ENCODE data around the gene PALB2. TPM values are rescaled to one million over a fixed set of nuclear protein-coding genes. Genes with fewer than 3 reads are reported as not detected.

PALB2 gene
- total RNA-seq, 2 experiments from 2014 or later = 22.9 to 24.0 TPM

DNA sequence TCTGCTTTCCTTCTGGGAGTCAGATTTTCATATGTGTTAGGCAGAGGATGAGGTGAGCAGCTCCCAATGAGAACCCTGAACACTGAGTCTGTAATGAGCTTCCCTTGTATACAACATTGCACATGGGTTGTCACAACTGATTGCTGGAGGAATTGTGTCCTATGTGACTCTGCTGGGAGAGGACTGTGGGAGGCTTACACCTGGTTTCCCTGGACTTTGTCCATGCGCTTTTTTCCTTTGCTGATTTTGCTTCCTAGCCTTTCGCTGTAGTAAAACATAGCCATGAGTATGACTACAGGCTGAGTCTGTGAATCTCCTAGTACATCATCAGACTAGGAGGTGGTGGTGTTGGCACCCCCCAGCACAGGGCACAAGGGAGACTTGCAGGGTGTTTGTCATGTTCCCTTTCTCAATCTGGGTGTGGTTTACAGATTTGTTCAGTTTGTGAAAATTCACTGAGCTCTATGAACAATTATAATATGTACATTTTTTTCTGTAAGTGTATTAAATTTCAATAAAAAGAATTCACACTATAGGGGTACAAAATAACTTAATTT is 35.9 kb upstream of the PALB2 start:
- intact Hi-C loops (cut with micrococcal nuclease) = no loop called here

DNA sequence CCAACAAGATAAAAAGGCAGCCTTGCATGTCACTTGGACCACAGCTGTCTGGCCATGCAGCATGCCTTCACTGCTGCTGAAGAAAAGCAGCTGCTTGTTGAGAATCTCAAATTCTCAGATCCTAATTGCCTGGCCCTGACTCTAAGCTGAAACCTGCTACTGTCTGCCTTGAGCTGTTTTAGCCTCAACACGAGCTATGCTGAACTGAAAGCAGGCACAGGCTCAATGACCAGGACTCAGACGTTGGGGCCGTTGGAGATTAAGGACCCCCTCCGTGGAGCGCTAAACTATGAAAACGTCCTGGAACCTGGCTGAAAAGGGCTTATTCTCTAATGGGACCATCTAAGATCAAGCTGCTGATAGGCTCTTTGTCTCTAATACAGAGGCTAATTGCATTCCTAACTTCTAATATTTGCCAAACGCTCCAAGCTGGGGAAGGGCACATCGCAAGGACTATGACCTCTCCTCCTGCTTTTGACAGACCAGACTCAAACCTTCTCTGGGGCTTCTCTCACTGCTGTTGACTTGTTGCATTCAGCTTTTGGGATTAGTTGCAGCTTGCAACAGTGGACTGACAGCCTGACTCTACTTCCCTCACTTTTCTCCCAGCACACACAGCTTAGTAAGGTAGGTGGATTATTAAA is 33.0 kb upstream of the PALB2 start:
- peaks cover 20% of the 10 kb centered on the region for H3K4me1 Mint-ChIP-seq (ENCODE audit: low read depth)
- TF ChIP-seq CTCF (IDR thresholded peaks at IDR 0.05) = no peak
- H3K27me3 Mint-ChIP-seq = no peaks in the 10 kb centered on the region
- no peak overlapping the region for H3K4me3 Mint-ChIP-seq
- intact Hi-C loops (cut with micrococcal nuclease) = no loop called here
- no peak for DNase-seq
- ATAC-seq = no peak
- ChIA-PET CTCF (no interaction called here), POLR2A (no interaction called here)
- no peaks in the 10 kb centered on the region for H3K9me3 Mint-ChIP-seq
- peaks cover 29% of the 10 kb centered on the region for H3K36me3 Mint-ChIP-seq (ENCODE audit: low read depth)
- H3K27ac Mint-ChIP-seq = no peak overlapping the region

More for the DNA sequence above, 35.9 kb upstream of the PALB2 start:
- ATAC-seq = no peak
- peaks cover 12% of the 10 kb centered on the region for H3K4me1 Mint-ChIP-seq (ENCODE audit: low read depth)
- TF ChIP-seq CTCF (IDR thresholded peaks at IDR 0.05) = no peak
- ChIA-PET CTCF (interaction anchor here (1.4 to 1.7 kb wide), 3 partner anchors 33 to 81 kb away, joined by 4 to 5 read pairs (median 5); partner anchors contain the start of gene NDUFAB1), POLR2A (interaction anchor here (0.9 to 3.7 kb wide), 3 partner anchors 7 to 119 kb away, joined by 3 to 19 read pairs (median 4); no protein-coding TSS in a partner anchor)
- peaks cover 35% of the 10 kb centered on the region for H3K36me3 Mint-ChIP-seq (ENCODE audit: low read depth)
- H3K27me3 Mint-ChIP-seq = no peaks in the 10 kb centered on the region
- no peak overlapping the region for H3K4me3 Mint-ChIP-seq
- DNase-seq = no peak
- no peak overlapping the region for H3K27ac Mint-ChIP-seq
- no peaks in the 10 kb centered on the region for H3K9me3 Mint-ChIP-seq

DNA sequence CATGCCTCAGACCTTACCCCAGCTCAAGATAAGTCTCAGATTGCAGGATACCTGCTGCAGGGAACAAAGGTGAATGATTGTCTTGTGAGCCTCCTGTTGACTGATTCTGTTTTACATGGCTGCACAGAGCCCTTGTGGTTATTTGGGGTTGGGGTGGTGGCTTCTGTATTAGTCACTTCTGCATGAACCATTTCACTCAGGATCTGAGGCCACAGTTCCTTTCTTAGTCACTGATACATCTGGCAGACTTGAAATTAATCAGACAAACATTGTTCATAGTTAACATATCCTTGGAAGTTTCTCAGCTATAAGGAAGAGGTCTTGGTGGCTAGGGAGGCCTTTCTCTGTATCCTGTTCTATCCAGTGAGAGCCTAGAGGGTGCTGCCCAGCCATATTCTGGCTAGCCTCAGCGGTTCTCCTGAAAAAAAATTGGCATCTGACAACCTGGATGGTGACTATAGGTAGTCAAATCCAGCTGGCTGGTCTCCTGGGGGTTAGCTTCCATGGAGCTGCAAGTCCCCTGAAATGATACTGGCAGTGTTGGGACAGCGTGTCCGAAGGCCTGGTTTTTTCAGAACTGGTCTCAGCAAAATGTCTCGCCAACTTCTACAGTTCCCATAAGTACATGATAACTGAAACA is 29.1 kb upstream of the PALB2 start:
- ATAC-seq (peak; percentile 98), DNase-seq (peak; percentile 83)
- H3K4me1 Mint-ChIP-seq (ENCODE audit: low read depth) = peaks cover 19% of the 10 kb centered on the region
- H3K4me3 Mint-ChIP-seq = no peak overlapping the region
- ChIA-PET POLR2A (interaction anchor here (0.6 to 3.2 kb wide), 3 partner anchors 8 to 710 kb away, joined by 3 to 19 read pairs (median 3); partner anchors contain the start of gene PLK1), CTCF (interaction anchor here (0.7 to 1.2 kb wide), 3 partner anchors 10 to 133 kb away, joined by 3 read pairs; partner anchors contain the start of gene PALB2)
- no peak overlapping the region for H3K27ac Mint-ChIP-seq
- no peaks in the 10 kb centered on the region for H3K27me3 Mint-ChIP-seq
- TF ChIP-seq CTCF (IDR thresholded peaks at IDR 0.05) = no peak
- no peaks in the 10 kb centered on the region for H3K9me3 Mint-ChIP-seq
- intact Hi-C loops (cut with micrococcal nuclease) = no loop called here
- H3K36me3 Mint-ChIP-seq (ENCODE audit: low read depth) = peaks cover 50% of the 10 kb centered on the region

GRCh38 chr16:23668873-23669272 is 27.8 kb upstream of the PALB2 start:
- H3K27me3 Mint-ChIP-seq = no peaks in the 10 kb centered on the region
- peaks cover 19% of the 10 kb centered on the region for H3K4me1 Mint-ChIP-seq (ENCODE audit: low read depth)
- intact Hi-C loops (cut with micrococcal nuclease) = no loop called here
- H3K9me3 Mint-ChIP-seq = no peaks in the 10 kb centered on the region
- no peak overlapping the region for H3K27ac Mint-ChIP-seq
- H3K4me3 Mint-ChIP-seq = no peak overlapping the region
- TF ChIP-seq CTCF (IDR thresholded peaks at IDR 0.05) = no peak
- H3K36me3 Mint-ChIP-seq (ENCODE audit: low read depth) = peaks cover 58% of the 10 kb centered on the region
- POLR2A ChIA-PET = interaction anchor here (0.6 to 3.2 kb wide), 2 partner anchors 10 to 33 kb away, joined by 3 to 19 read pairs; partner anchors contain the start of gene PLK1
- DNase-seq (no peak), ATAC-seq (no peak)
- CTCF ChIA-PET = interaction anchor here (1.1 kb wide), 1 partner anchor 26 kb away, joined by 3 read pairs; no protein-coding TSS in a partner anchor
